HG03064 (cell line): Measurements from ENCODE around the gene ATAD3A.

Experiments used
- ATAC-seq: cut with Tn5 transposase; IDR thresholded peaks from one replicate; pipeline ENCODE4 v1.9.1; 2021; ENCODE audit warnings: low read depth; ENCODE audit not compliant: unreplicated experiment

ATAD3A gene

DNA sequence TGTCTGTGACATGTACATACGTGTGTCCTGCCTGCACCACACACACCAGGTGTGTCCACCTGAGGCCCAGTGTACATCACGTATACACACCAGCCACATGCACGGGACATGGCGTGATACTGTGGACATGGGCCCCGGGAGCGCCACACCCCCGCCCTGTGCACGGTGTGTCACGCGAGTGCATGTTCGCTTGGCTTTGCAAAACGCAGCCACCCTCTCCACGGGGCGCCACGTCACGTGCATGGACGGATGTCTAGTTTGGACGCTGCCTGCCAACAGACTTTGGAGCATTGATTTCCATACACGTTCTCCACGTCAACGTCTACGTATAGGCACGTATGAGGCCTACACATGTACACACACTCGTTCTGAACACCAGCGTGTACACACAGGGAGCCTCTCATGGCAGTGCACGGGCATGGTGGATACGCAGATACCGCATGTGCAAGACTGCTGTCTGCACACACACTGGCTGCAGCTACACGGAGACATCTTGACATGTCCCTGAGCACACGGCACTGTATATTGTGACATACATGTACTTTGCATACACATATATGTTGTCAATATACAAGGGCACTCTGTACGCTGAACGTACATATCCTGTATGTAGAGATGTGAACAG, 25.8 kb downstream of the ATAD3A start:
- ATAC-seq, result no peak

DNA sequence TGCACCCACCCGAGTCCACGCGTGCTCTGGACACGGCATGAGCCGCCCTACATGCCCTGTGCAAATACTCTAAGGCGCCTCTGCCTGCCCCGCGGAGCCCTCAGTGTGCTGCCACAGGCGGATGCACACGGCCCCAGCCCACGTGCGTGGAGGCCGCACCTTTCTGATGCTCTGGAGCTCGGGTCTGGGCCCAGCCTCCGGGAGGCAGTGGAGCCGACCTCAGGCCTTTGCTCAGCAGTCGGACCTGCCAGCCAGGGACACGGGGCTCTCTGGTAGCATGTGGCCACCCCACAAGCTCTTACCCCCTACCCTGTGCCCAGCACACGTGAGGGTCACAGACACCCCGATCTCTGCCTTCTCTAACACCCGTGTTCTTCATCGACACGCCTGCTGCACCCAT, 26.4 kb downstream of the ATAD3A start:
- ATAC-seq, result no peak

DNA sequence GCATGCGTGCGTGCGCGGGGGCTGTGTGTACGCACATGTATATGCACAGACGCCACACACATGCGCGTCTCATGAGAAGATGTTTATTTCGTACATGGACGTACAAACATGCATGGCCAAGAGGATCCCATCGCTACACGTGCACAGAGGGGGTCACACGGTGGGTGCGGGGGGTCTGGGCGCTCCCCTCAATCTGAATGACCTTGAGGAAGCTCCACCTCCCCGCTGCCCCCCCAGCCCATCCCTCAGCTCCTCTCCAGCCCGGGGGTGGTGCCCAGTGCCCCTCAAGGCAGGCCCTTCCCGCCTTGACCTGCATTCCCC, 27.0 kb downstream of the ATAD3A start:
- ATAC-seq, result no peak

DNA sequence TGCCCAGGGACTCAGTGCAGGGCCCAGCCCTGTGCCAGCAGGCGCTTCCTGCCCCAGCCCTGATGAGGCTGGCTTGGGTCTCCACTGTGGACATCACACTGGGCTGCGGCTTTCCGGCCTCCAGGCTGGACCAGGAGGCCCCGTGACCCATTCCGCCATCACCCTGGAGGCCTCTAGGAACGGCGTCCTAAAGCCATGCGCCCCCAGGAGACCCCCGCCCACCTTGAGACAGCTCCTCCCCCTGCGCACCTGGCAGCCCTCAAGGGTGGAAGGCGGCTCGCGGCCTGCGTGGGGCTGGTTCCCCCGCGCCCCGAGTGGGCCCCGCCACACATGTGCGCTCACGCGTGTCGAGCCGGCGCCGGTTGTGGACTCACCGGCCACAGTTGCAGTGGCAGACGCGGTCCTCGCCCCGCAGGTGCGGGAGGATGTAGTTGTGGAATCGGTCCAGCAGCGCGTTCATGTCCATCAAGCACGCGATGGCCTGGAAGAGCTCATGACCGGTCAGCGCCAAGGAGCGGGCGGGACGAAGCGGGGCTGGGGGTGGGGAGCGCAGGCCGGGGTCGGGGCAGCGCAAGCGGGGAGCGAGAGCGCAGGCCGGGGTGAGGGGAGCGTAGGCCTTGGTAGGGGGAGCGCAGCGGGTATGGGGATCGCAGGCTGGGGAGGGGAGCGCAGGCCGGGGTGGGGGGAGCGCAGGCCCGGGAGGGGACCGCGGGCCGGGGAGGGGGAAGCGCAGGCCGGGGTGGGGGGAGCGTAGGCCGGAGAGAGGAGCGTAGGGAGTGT, 27.5 kb downstream of the ATAD3A start:
- ATAC-seq, result no peak

DNA sequence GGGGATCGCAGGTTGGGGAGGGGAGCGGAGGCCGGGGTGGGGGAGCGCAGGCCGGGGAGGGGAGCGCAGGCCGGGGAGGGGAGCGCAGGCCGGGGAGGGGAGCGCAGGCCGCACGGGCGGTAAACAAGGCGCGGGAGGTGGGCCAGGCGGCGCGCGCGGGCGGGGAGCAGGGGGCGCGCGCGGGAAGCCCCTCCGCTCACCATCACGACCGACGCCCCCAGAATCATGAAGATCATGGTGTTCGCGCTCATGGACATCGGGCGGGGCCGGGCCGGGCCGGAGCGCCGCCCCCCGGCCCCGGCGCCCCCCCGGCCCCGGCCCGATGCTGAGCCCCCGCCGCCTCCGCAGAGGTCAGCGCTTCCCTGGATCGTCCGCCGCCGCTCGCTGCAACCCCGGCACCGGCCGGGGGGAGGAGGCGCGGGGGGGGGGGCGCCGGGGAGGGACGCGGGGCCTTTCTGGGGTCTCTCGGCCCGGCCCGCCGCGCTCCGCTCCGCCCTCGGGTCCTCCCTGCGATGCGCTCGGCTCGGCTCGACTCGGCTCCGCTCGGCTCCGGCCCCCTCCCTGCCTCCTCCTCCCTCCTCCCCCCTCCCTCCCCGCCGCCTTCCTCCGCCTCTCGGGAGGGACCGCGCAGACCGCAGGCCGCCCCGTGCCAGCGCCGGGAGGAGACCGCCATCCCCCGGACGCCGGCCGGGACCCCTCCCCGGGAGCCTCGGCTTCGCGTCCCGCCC, 28.3 kb downstream of the ATAD3A start, which contains the start of gene TMEM240:
TSS of gene TMEM240 (minus strand) at position 535 of the 728 bp plus-strand sequence. CDS start at position 257, 278 bp downstream.
- no peak for ATAC-seq

DNA sequence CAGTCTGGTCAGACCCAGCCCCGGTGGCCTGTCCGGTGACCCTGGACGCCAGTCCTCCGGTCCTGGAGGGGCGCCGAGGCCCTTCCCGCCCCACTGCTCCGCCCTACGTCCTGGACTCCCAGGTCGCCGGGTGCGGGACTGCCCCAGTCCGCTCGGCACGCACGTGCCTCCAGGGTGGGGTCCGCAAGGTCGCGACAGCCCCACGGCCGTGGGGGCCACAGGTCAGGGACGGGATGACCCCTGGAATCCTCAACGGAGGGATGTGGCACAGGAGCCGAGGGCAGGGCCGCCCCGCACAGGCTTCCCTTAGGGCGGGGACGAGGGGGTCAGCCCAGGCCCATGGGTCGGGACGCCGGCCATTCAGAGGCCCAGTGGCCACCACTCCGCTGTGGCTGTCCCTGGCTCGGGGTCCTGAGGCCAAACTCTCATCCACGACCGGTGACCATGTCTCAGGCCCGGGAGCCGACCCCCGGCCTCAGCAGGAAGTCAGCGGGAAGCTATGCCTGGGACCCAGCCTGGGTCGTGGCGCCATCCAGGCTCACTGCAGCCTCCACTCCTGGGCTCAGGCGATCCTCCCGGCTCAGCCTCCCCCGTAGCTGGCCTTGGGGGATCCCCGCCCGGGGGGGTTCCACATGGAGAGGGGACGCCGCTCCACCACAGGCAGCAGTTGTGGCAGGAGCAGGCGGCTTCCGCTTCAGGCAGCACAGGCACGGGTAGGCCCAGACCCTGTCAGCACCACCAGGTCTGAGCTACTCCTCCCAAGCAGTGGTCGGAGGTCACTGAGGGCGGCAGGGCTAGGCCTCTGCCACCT, 29.1 kb downstream of the ATAD3A start:
- no peak for ATAC-seq

DNA sequence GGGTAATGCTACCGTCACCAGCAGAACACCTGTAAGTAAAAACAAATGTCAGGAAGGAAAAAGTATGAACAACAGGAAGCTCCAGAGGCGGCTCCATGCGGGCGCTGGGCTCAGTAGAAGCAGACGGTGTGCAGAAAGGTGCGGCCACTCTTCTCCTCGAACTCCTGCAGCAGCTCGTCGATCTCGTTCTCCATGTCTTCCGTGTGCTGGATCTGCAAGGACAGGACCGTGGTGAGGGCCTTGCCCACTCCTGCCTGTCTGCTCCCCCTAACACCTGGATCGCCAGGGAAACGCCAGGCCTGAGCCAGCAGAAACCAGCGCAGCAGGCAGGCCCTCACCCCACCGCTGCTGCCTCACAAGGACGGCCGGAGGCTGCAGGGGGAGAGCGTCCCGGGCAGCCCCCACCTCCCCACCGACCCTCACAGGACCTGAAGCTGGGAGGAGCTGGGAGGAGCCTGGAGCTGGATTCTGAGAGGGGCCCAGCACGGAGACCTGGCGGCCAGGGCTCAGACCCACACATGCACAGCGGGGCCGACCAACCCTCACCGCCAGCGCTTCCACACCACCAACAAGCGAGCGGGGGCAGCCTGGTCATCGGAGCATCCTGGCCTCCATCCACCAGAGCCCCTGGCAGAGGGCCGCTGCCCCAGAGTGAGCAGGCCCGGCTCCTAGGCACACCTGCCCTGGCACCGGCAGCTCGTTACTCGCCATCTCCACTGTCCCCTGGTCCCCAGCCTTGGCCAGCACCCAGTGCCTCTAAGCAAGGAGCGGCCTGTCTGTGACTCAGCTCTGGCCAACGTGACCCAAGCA, 30.2 kb downstream of the ATAD3A start:
- no peak for ATAC-seq

DNA sequence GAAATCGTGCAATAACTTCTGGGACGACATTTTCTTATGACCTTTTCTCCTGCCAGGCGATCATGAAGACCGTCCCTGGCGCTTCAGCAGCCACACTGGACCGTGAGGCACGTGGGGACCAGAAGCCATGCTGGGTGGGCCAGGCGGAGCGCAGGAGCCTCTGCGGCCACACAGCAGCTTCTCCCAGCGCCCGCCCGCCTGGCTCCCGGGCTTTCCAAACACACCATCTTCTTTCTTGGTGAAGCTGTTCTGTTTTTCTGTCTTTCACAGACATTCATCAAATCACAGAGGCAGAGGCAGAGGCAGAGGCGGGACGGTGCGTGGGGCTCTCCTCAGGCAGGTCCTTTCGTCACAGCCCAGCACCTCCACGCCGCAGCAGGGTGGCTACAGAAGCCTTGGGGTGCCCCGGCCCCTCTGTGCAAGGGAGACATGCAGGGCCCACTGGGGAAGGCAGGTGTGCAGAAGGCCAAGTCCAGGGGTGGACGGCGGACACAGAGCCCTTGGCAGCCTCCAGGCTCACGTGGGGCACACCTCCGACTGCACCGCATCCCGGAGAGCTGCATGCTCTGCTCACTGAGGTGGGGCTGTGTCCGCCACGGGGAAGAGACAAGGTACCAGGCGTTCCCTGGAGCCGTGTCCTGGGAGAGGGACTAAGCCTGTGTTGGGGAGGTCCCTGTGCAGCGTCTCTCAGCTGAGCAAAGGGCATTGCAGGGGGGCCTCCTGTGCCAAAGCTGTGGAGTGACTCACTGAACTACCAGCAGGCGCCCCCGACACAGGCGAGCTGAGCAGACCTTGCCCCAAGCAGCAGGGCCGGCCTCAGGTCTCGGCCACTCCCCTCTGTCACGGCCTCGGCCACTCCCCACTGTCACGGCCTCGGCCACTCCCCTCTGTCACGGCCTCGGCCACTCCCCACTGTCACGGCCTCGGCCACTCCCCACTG, 31.1 kb downstream of the ATAD3A start:
- ATAC-seq, result no peak

DNA sequence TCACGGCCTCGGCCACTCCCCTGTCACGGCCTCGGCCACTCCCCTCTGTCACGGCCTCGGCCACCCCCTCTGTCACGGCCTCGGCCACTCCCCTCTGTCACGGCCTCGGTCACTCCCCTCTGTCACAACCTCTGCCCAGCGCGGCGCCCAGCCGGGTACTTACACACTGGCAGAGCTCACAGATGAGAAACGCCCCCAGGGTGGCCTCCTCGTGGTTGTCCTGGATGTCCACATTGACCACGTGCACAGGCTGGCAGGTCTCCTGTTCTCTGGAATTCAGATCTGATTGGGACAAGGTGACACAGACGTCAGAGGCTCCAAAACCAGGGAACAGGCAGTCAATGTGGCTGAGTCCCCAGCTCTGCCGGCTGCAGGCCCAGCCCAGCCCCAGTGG, 31.7 kb downstream of the ATAD3A start:
- ATAC-seq, result no peak

DNA sequence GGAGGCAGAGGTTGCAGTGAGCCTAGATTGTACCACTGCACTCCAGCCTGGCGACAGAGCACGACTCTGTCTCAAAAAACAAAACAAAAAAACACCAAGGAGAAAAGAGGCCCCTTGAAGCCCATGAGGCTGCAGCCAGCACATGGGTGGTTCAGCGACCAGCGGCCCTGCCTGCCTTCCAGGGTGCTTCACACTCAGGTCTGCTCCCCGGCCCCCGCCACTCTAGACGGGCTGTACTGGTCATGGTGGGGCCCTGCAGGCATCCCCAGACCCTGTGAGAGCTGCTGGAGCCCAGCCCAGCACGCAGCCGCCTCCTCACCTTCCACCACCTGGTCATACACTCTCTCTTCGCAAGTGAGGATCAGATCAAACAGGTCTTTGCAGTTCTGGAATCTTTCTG, 32.6 kb downstream of the ATAD3A start:
- ATAC-seq, result no peak

DNA sequence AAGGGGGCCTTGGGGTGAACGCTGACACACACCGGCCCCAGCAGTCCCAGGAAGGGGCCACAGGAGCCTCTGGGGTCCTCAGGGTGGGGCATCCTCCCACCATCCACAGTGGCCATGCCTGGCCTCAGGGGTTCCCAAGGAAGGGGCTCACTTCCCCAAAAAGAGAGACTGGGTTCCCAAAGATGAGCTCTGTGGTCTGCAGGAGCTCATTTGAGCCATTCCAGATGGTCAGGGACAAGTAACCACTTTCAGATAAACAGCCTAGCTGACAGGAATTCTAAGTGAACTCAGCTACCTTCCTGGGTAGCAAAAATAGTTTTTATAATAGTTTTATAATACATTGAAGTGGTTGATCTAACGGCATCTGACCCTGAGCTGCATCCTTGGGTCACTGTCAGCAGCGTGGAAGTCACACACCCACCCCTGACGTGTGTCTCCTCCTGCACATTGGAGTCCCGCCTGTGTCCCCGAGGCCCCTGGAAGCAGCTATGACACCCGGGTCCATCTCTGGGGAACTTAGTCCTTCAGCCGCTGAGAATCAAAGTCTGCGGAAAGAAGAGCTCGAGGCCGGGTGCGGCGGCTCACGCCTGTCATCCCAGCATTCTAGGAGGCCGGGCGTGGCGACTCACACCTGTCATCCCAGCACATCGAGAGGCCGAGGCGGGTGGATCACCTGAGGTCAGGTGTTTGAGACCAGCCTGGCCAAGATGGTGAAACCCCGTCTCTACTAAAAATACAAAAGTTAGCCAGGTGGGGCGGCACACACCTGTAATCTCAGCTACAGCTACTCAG, 34.2 kb downstream of the ATAD3A start:
- no peak for ATAC-seq

DNA sequence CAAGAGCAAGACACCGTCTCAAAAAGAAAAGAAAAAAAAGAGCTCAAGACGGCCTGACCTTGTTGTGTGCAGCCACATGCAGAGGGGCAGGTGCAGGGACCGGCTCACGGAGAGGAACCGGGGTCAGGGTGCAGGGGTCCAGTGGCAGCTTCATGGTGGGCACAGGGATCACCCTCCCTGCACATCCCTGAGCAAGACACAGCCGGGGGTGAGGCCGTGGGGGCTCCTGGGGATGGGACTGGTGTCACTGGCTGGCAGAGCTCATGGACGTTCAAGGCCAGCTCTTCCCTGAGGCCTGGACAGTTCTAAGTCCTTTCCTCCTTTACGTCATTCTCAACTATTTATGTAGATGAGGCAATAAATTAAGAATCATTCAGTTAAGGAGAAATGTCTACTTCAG, 35.0 kb downstream of the ATAD3A start:
- ATAC-seq, result no peak

DNA sequence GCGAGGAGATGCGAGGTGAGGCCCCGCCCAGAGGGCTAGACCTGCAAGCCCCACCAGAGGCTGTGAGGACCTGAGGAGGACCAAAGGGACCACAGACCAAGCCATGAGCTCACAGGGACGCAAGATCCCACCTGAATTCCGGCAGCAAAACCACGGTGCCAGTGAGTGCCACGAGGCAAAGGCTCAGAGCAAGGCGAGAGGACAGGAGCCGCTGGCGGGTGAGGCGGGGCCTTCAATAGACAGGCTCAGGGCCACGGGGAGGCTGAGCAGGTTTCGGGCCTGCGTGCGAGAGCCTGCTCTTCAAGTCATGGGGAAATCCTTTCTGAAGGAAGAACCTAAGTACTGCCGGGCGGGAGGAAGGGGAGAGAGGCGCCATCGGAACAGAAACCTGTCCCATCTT, 35.5 kb downstream of the ATAD3A start:
- ATAC-seq, result no peak

DNA sequence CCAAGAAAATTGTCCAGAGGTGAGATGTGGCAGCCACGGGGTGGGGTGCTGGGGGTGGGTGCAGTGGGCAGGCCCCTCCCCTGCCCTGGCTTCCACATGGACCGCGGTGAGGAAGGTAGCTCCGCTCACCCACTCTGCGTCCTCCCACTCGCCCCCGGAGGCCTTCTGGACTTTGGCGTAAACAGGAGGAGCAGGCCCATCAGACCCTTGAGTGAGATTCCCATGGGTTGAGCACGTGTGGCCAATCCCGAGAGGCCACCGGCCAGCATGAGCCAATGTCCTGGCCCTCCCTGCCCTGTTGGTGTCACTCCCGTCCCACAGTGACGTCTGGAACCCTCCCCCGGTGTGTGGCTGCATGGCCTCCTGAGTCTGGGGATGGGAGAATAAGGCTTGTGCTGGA, 36.6 kb downstream of the ATAD3A start:
- ATAC-seq, result no peak

DNA sequence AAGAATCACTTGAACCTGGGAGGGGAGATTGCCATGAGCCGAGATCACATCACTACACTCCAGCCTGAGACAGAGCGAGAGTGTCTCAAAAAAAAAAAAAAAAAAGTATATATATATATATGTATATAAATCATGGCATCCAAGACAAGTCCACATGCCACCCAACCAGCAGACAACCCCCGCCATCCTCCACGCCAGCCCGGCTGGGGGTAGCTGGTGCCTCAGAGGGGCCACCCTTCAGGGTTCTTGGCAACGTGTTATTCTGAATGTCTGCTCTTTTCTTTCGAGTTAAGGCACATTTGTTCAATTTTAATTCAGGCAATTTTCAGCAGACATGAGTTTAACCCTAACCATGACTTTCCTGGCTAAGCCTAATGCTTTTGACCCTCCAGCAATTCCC, 38.1 kb downstream of the ATAD3A start:
- no peak for ATAC-seq

DNA sequence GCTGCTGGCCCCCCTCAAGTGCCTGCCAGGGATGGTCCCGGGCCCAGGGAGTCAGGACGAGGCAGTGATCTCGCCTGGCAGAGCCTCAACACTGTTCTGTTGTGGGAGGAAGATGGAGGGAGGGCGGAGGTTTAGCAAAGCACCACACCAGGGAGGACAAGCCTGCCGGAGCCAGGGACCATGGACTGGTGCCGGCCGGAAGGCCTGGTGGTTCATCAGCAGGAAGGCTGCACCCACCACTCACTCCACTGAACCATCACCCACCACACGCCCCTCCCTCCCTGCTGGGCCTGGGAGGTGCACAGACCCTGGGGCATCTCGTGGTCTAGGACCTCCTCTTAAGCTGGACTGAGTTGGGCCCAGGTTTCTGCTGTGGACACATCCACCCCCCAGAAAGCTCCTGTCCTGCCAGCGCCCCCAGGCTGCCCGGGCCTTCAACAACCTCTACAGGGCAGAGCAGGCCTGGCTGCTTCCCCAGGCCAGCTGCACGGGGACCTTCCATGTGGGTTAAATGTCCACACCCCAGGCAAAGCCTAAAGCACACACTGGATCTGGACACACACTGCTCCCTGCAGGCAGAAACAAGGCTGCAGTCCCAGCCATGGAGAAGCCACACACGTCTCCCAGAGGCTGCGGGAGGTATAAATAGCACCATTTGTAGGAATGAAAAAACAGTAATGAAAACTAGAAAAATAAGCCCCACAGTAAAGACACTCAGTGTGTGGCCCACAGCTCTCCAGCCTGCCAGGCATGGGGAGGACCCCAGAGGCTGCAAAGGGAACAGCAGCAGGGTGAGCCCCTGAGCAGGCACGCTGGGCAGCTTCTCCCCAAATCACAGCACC, 38.9 kb downstream of the ATAD3A start:
- ATAC-seq, result no peak

DNA sequence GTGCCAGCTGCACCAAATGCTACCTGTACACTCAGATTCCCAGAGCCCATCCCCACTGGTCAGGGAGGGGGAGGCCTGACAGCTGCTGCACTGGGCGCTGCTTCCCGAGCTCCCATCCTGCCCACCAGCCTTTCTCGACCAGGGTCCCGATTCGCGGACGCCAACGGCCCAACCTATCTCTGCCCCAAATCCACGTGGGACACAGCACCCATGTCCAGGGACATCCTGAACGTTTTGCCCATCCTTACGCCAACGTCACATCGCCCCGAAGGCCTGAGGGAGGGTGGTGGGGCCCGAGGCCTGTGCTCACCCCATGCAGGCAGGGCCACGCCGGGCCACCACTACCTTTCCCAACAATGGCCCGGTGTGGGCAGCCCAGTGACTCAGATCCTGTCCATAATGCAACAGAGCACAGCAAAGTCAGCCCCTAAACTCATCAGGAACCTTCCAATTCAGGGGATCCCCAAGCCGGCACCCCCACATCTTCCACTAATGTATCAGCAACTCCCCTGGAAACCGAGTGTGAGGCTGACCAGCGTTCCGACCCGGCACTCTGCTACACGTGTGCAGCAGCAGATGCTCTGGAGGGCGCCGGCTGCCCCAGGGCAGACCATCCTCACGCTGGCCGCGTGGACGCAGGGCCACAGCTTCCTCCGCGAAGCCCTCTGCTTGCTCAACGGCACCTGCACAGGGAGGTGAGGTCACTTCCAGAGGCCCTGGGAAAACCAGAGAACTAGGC, 39.7 kb downstream of the ATAD3A start:
- no peak for ATAC-seq
